Endothelial cell (in vitro differentiated cells): Measurements from ENCODE around the gene THYN1. TPM values are rescaled to one million over a fixed set of nuclear protein-coding genes. Genes with fewer than 3 reads are reported as not detected.

Experiments
- DNase-seq: peaks from one replicate; pipeline ENCODE4 v3.0.0; 2021; ENCODE audit warnings: low spot score
- H3K27ac Mint-ChIP-seq: one replicate; pipeline ENCODE4 v1.8.0; 2021; ENCODE audit warnings: mixed read lengths, inconsistent platforms; ENCODE audit not compliant: unreplicated experiment
- H3K27me3 Mint-ChIP-seq: one replicate; pipeline ENCODE4 v1.8.0; 2021; ENCODE audit warnings: mild to moderate bottlenecking, moderate library complexity, mixed read lengths, inconsistent platforms; ENCODE audit not compliant: unreplicated experiment
- H3K36me3 Mint-ChIP-seq: one replicate; pipeline ENCODE4 v1.8.0; 2021; ENCODE audit warnings: mild to moderate bottlenecking, low read depth, mixed read lengths, inconsistent platforms; ENCODE audit not compliant: unreplicated experiment
- H3K4me1 Mint-ChIP-seq: one replicate; pipeline ENCODE4 v1.8.0; 2021; ENCODE audit warnings: mild to moderate bottlenecking, mixed read lengths, inconsistent platforms; ENCODE audit not compliant: unreplicated experiment
- H3K4me3 Mint-ChIP-seq: one replicate; pipeline ENCODE4 v1.8.0; 2021; ENCODE audit warnings: mild to moderate bottlenecking, mixed read lengths, inconsistent platforms; ENCODE audit not compliant: unreplicated experiment
- H3K9me3 Mint-ChIP-seq: one replicate; pipeline ENCODE4 v1.8.0; 2021; ENCODE audit warnings: mixed read lengths, inconsistent platforms; ENCODE audit not compliant: unreplicated experiment
- CTCF ChIP-seq: fragments of 200-600 bp; sonication (generic); IDR thresholded peaks from one replicate; pipeline ENCODE4 v1.5.0; 2021; ENCODE audit warnings: antibody characterized with exemption; ENCODE audit not compliant: unreplicated experiment
- total RNA-seq: library from RNA; stranded (reverse); fragmentation: NEBNext Ultra II Directional; extraction: Animal tissue kit (Norgen Biotek cat#: 25700); gene quantifications from one replicate; pipeline ENCODE4 v1.2.1, GENCODE V29; 2021; ENCODE audit not compliant: unreplicated experiment

THYN1 gene
- total RNA-seq, 1 donor from 2014 or later, result 42.5 TPM

- Mint-ChIP-seq H3K4me3 (no peak overlapping the region), H3K9me3 (no peaks in the 10 kb centered on the region), H3K4me1 (peaks cover 6% of the 10 kb centered on the region), H3K27me3 (no peaks in the 10 kb centered on the region), H3K36me3 (peaks cover 6% of the 10 kb centered on the region), H3K27ac (no peak overlapping the region)
- TF ChIP-seq CTCF, result no peak
- no peak for DNase-seq
These were observed 38.0 kb upstream of the THYN1 start for GRCh38 chr11:134291196-134291595.

GRCh38 chr11:134290646-134291045 is 37.5 kb upstream of the THYN1 start:
- Mint-ChIP-seq H3K36me3 (peaks cover 6% of the 10 kb centered on the region), H3K4me3 (no peak overlapping the region), H3K9me3 (no peaks in the 10 kb centered on the region), H3K27ac (no peak overlapping the region), H3K4me1 (peaks cover 6% of the 10 kb centered on the region), H3K27me3 (no peaks in the 10 kb centered on the region)
- DNase-seq, result no peak
- TF ChIP-seq CTCF, result no peak

- no peak for DNase-seq
- peaks cover 6% of the 10 kb centered on the region for H3K4me1 Mint-ChIP-seq
- no peaks in the 10 kb centered on the region for H3K9me3 Mint-ChIP-seq
- no peak overlapping the region for H3K27ac Mint-ChIP-seq
- no peaks in the 10 kb centered on the region for H3K27me3 Mint-ChIP-seq
- no peak for TF ChIP-seq CTCF
- peaks cover 6% of the 10 kb centered on the region for H3K36me3 Mint-ChIP-seq
- no peak overlapping the region for H3K4me3 Mint-ChIP-seq
These were observed 36.6 kb upstream of the THYN1 start for GRCh38 chr11:134289789-134290188.

- no peak for TF ChIP-seq CTCF
- Mint-ChIP-seq H3K27me3 (no peaks in the 10 kb centered on the region), H3K36me3 (peaks cover 6% of the 10 kb centered on the region), H3K4me3 (no peak overlapping the region), H3K27ac (peak overlapping the region; percentile 15), H3K4me1 (peaks cover 6% of the 10 kb centered on the region), H3K9me3 (no peaks in the 10 kb centered on the region)
- no peak for DNase-seq
These were observed 36.0 kb upstream of the THYN1 start for GRCh38 chr11:134289167-134289566.

GRCh38 chr11:134288486-134288885 is 35.3 kb upstream of the THYN1 start:
- peaks cover 6% of the 10 kb centered on the region for H3K36me3 Mint-ChIP-seq
- DNase-seq, result no peak
- H3K4me3 Mint-ChIP-seq, result no peak overlapping the region
- no peak overlapping the region for H3K27ac Mint-ChIP-seq
- no peaks in the 10 kb centered on the region for H3K9me3 Mint-ChIP-seq
- H3K27me3 Mint-ChIP-seq, result no peaks in the 10 kb centered on the region
- TF ChIP-seq CTCF, result no peak
- peaks cover 6% of the 10 kb centered on the region for H3K4me1 Mint-ChIP-seq
